ENCODE results near the gene MED29.
A peak's percentile ranks its signal among the peaks of the same experiment; 100 is the strongest.

MED29 gene

GRCh38 chr19:39390751-39391437, at the start of gene MED29, which contains the start of gene PAF1:
Gene MED29 (plus strand): TSS chr19:39391378. CDS start chr19:39391423, 45 bp downstream.
Gene PAF1 (minus strand): TSS chr19:39391106. CDS start chr19:39390864, 242 bp downstream.
- TF ChIP-seq, protein P1, sequence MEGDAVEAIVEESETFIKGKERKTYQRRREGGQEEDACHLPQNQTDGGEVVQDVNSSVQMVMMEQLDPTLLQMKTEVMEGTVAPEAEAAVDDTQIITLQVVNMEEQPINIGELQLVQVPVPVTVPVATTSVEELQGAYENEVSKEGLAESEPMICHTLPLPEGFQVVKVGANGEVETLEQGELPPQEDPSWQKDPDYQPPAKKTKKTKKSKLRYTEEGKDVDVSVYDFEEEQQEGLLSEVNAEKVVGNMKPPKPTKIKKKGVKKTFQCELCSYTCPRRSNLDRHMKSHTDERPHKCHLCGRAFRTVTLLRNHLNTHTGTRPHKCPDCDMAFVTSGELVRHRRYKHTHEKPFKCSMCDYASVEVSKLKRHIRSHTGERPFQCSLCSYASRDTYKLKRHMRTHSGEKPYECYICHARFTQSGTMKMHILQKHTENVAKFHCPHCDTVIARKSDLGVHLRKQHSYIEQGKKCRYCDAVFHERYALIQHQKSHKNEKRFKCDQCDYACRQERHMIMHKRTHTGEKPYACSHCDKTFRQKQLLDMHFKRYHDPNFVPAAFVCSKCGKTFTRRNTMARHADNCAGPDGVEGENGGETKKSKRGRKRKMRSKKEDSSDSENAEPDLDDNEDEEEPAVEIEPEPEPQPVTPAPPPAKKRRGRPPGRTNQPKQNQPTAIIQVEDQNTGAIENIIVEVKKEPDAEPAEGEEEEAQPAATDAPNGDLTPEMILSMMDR (conservative IDR thresholded peaks at IDR 0.05; ENCODE audit: low read depth, low read length): no peak
- H3K27me3 ChIP-seq (ENCODE audit: insufficient read depth, low read depth): no peaks in the 10 kb centered on the region
- H3K9ac ChIP-seq: peak within 1 kb of the TSS; percentile 99
- peak within 1 kb of the TSS; percentile 62 for H3K4me3 ChIP-seq (IDR thresholded peaks at IDR 0.05; ENCODE audit: insufficient read depth, low read depth, low read length)
- H2AFZ ChIP-seq (ENCODE audit: low read depth): peak within 1 kb of the TSS; percentile 96
- H3K4me1 ChIP-seq (ENCODE audit: low read depth, poor library complexity, severe bottlenecking): peaks cover 20% of the 10 kb centered on the region
- H4K20me1 ChIP-seq (ENCODE audit: insufficient read depth): no peaks in the 10 kb centered on the region
- 0 out of 2 replicates have a peak, but pooled peaks cover 6% of the 10 kb centered on the region for H3K36me3 ChIP-seq (ENCODE audit: insufficient read depth)
- H3K4me2 ChIP-seq: peak within 1 kb of the TSS; percentile 94
- peaks cover 32% of the 10 kb centered on the region for H3K79me2 ChIP-seq (ENCODE audit: insufficient read depth, low read depth)
- H3K27ac ChIP-seq: peak within 1 kb of the TSS; percentile 97

- Histone ChIP-seq H3K4me3 (IDR thresholded peaks at IDR 0.05; ENCODE audit: insufficient read depth, low read depth, low read length) (no peak within 1 kb of the TSS), H2AFZ (ENCODE audit: low read depth) (peak within 1 kb of the TSS; percentile 72), H3K27ac (peak within 1 kb of the TSS; percentile 51), H3K4me1 (ENCODE audit: low read depth, poor library complexity, severe bottlenecking) (peaks cover 51% of the 10 kb centered on the region), H3K4me2 (peak within 1 kb of the TSS; percentile 99), H4K20me1 (ENCODE audit: insufficient read depth) (no peaks in the 10 kb centered on the region), H3K9ac (peak within 1 kb of the TSS; percentile 88), H3K79me2 (ENCODE audit: insufficient read depth, low read depth) (peaks cover 39% of the 10 kb centered on the region), H3K27me3 (ENCODE audit: insufficient read depth, low read depth) (no peaks in the 10 kb centered on the region), H3K36me3 (ENCODE audit: insufficient read depth) (no peaks in the 10 kb centered on the region)
- TF ChIP-seq, protein P1 (conservative IDR thresholded peaks at IDR 0.05; ENCODE audit: low read depth, low read length): peak; percentile 48
Observed at GRCh38 chr19:39341719-39342604, 49.2 kb upstream of the MED29 start, which contains the start of gene SAMD4B. Gene SAMD4B (plus strand): TSS chr19:39342421. CDS start chr19:39356894, 14,473 bp downstream.

GRCh38 chr19:39342647-39343305, 48.4 kb upstream of the MED29 start:
- Histone ChIP-seq H3K4me1 (ENCODE audit: low read depth, poor library complexity, severe bottlenecking) (peaks cover 58% of the 10 kb centered on the region), H3K27me3 (ENCODE audit: insufficient read depth, low read depth) (no peaks in the 10 kb centered on the region), H3K4me3 (IDR thresholded peaks at IDR 0.05; ENCODE audit: insufficient read depth, low read depth, low read length) (no peak overlapping the region), H3K36me3 (ENCODE audit: insufficient read depth) (no peaks in the 10 kb centered on the region), H3K9ac (peak overlapping the region; percentile 88), H3K79me2 (ENCODE audit: insufficient read depth, low read depth) (peaks cover 39% of the 10 kb centered on the region), H3K4me2 (peak overlapping the region; percentile 81), H3K27ac (peak overlapping the region; percentile 33; the same call in 1 of the 2 replicates), H2AFZ (ENCODE audit: low read depth) (no peak overlapping the region), H4K20me1 (ENCODE audit: insufficient read depth) (no peaks in the 10 kb centered on the region)
- TF ChIP-seq, protein P1 (conservative IDR thresholded peaks at IDR 0.05; ENCODE audit: low read depth, low read length): no peak

DNA sequence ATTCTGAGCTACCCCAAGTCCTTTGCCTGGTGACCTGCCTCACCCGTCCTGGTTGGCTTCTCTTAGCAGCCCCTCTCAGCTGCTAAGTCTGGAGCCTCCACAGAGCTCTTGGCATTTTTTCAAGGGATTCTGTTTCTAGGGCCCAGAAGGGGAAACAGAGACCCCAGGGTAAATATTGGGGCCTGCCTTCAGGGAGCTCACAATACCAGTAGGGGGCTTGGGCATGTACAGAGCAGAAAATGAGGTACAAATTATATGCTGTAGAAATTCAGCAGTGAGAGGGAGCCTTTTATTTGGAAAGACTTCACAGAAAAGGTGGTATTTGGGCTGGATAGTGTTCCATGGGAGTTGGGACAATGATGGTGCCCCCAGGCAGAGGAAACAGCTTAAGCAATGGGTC, 45.2 kb upstream of the MED29 start:
- Histone ChIP-seq H3K4me3 (IDR thresholded peaks at IDR 0.05; ENCODE audit: insufficient read depth, low read depth, low read length) (no peak overlapping the region), H3K36me3 (ENCODE audit: insufficient read depth) (no peaks in the 10 kb centered on the region), H2AFZ (ENCODE audit: low read depth) (no peak overlapping the region), H4K20me1 (ENCODE audit: insufficient read depth) (no peaks in the 10 kb centered on the region), H3K27ac (no peak overlapping the region), H3K9ac (no peak overlapping the region), H3K4me2 (no peak overlapping the region), H3K4me1 (ENCODE audit: low read depth, poor library complexity, severe bottlenecking) (peaks cover 60% of the 10 kb centered on the region), H3K27me3 (ENCODE audit: insufficient read depth, low read depth) (no peaks in the 10 kb centered on the region), H3K79me2 (ENCODE audit: insufficient read depth, low read depth) (peaks cover 43% of the 10 kb centered on the region)
- TF ChIP-seq, protein P1 (conservative IDR thresholded peaks at IDR 0.05; ENCODE audit: low read depth, low read length): peak; percentile 28; the same call in 1 of the 2 replicates
